ENCODE measurements around the gene TPRA1. TPM values are rescaled to one million over a fixed set of nuclear protein-coding genes. Genes with fewer than 3 reads are reported as not detected.
A peak's percentile ranks its signal among the peaks of the same experiment; 100 is the strongest.

The TPRA1 gene
- total and polyA plus RNA-seq, 9 of the 15 experiments (the other 6 are each of a cell fraction or from before 2014, with no cell fraction given): 0.66 to 21.5 (median 11.1) TPM

GRCh38 chr3:127630811-127631714 is 40.5 kb upstream of the TPRA1 start:
- FAIRE-seq (no peak), ATAC-seq (no peak), DNase-seq (ENCODE audit: extremely low read depth in 1 of 4, low spot score in 3 of 4) (no peak)
- Histone ChIP-seq H3K4me1 (replicated peaks in 1 of 2; ENCODE audit: control insufficient read depth in 2 of 2, insufficient read depth in 2 of 2, low read length in 2 of 2) (peaks cover 14% of the 10 kb centered on the region in 2 experiments; a peak in 4 of 5 replicates), H4K20me1 (replicated peaks; ENCODE audit: control insufficient read depth, insufficient read depth, low read length) (peaks cover 4% of the 10 kb centered on the region; the same call in 1 of the 2 replicates), H3K4me2 (ENCODE audit: insufficient read depth, low read length) (no peak overlapping the region), H3K79me2 (ENCODE audit: control insufficient read depth, insufficient read depth, low read length) (peaks cover 29% of the 10 kb centered on the region), H3K9me1 (ENCODE audit: control insufficient read depth, insufficient read depth, low read length) (peaks cover 4% of the 10 kb centered on the region), H3K27me3 (ENCODE audit: control insufficient read depth in 2 of 2, insufficient read depth in 2 of 2, low read length in 2 of 2) (no peaks in the 10 kb centered on the region), H3K9me3 (replicated peaks; ENCODE audit: control insufficient read depth, insufficient read depth, low read depth, low read length) (no peaks in the 10 kb centered on the region), H3K9ac (ENCODE audit: insufficient read depth in 1 of 2, low read depth in 2 of 2, low read length in 2 of 2) (peak overlapping the region in 1 of 2 experiments; percentile 24; a peak in 1 of 4 replicates), H3K36me3 (ENCODE audit: control insufficient read depth, insufficient read depth, low read length) (no peaks in the 10 kb centered on the region; the same call in 2 of the 3 replicates), H2AFZ (ENCODE audit: low read depth, low read length) (no peak overlapping the region), H3K4me3 (no peak overlapping the region), H3K27ac (ENCODE audit: extremely low read depth, low read depth, low read length) (no peak overlapping the region)
- no TSS peak for BruUV-seq (replicated peaks)
- intact Hi-C loops (cut with micrococcal nuclease) (no loop called here), in situ Hi-C loops (cut with MboI) (no loop called here)
- CTCF ChIA-PET (ENCODE audit: low intra/inter-chr PET ratio): no interaction called here
- POLR2A ChIA-PET: interaction anchor here (0.9 kb wide), 1 partner anchor 31 kb away, joined by 3 read pairs; no protein-coding TSS in a partner anchor
- 60% methylated on average over 12 of the region's 12 CpGs for WGBS (ENCODE audit: insufficient coverage, low coverage, missing lambda C conversion rate)
- TF ChIP-seq MAX (CRISPR knock-in tag; IDR thresholded peaks at IDR 0.05) (0 out of 2 replicates have a peak, but pooled peaks have one; percentile 22), ZHX1 (conservative IDR thresholded peaks at IDR 0.05; ENCODE audit: low read length) (no peak)
